ENCODE results near the gene MYL6. TPM values are rescaled to one million over a fixed set of nuclear protein-coding genes. Genes with fewer than 3 reads are reported as not detected.
A peak's percentile ranks its signal among the peaks of the same experiment; 100 is the strongest.

Gene MYL6
- total and polyA plus RNA-seq, 9 of the 15 experiments (the other 6 are each of a cell fraction or from before 2014, with no cell fraction given), result 557 to 1,664 (median 958) TPM

- TF ChIP-seq, protein P1, sequence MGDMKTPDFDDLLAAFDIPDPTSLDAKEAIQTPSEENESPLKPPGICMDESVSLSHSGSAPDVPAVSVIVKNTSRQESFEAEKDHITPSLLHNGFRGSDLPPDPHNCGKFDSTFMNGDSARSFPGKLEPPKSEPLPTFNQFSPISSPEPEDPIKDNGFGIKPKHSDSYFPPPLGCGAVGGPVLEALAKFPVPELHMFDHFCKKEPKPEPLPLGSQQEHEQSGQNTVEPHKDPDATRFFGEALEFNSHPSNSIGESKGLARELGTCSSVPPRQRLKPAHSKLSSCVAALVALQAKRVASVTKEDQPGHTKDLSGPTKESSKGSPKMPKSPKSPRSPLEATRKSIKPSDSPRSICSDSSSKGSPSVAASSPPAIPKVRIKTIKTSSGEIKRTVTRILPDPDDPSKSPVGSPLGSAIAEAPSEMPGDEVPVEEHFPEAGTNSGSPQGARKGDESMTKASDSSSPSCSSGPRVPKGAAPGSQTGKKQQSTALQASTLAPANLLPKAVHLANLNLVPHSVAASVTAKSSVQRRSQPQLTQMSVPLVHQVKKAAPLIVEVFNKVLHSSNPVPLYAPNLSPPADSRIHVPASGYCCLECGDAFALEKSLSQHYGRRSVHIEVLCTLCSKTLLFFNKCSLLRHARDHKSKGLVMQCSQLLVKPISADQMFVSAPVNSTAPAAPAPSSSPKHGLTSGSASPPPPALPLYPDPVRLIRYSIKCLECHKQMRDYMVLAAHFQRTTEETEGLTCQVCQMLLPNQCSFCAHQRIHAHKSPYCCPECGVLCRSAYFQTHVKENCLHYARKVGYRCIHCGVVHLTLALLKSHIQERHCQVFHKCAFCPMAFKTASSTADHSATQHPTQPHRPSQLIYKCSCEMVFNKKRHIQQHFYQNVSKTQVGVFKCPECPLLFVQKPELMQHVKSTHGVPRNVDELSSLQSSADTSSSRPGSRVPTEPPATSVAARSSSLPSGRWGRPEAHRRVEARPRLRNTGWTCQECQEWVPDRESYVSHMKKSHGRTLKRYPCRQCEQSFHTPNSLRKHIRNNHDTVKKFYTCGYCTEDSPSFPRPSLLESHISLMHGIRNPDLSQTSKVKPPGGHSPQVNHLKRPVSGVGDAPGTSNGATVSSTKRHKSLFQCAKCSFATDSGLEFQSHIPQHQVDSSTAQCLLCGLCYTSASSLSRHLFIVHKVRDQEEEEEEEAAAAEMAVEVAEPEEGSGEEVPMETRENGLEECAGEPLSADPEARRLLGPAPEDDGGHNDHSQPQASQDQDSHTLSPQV (IDR thresholded peaks at IDR 0.05), result peak; percentile 81; the same call in 1 of the 2 replicates
- TF ChIP-seq BRCA1 (IDR thresholded peaks at IDR 0.05) (no peak), BRCA1 (CRISPR knock-in tag; IDR thresholded peaks at IDR 0.05) (no peak), GTF2F1 (IDR thresholded peaks at IDR 0.05; ENCODE audit: low read depth, low read length) (no peak), TFAM (CRISPR knock-in tag; conservative IDR thresholded peaks at IDR 0.05) (no peak), ZNF644 (tag; IDR thresholded peaks at IDR 0.05; ENCODE audit: low read depth) (no peak), NR2F6 (CRISPR knock-in tag; IDR thresholded peaks at IDR 0.05) (no peak), HDAC8 (tag; IDR thresholded peaks at IDR 0.05) (0 out of 2 replicates have a peak, but pooled peaks have one; percentile 35), ZNF57 (CRISPR knock-in tag; IDR thresholded peaks at IDR 0.05) (no peak), ZBTB49 (CRISPR knock-in tag; IDR thresholded peaks at IDR 0.05; ENCODE audit: borderline replicate concordance) (0 out of 2 replicates have a peak, but pooled peaks have one; percentile 58), TFE3 (CRISPR knock-in tag; IDR thresholded peaks at IDR 0.05) (no peak), ZNF699 (CRISPR knock-in tag; IDR thresholded peaks at IDR 0.05; ENCODE audit: insufficient replicate concordance) (no peak), ZNF239 (CRISPR knock-in tag; IDR thresholded peaks at IDR 0.05) (no peak), TBL1XR1 (IDR thresholded peaks at IDR 0.05; ENCODE audit: low read length in 2 of 2) (no peak; a peak in 1 of 4 replicates), ZKSCAN8 (CRISPR knock-in tag; IDR thresholded peaks at IDR 0.05) (no peak), HES1 (IDR thresholded peaks at IDR 0.05; ENCODE audit: low read depth) (no peak), MYBL2 (IDR thresholded peaks at IDR 0.05; ENCODE audit: low read depth) (no peak), MYBL2 (CRISPR knock-in tag; IDR thresholded peaks at IDR 0.05; ENCODE audit: borderline replicate concordance) (no peak)
- TF ChIP-seq, protein P2, sequence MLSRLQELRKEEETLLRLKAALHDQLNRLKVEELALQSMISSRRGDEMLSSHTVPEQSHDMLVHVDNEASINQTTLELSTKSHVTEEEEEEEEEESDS (CRISPR knock-in tag; IDR thresholded peaks at IDR 0.05), result no peak
Observed at GRCh38 chr12:56157201-56158028, 744 bp upstream of the MYL6 start (continued).

Measured in K562 (cell line).